DOHH2 (cell line): ENCODE data around the gene ARHGAP29.

ENCODE experiments used
- H3F3A ChIP-seq: fragments of 200-600 bp; sonication (generic), shearing (Covaris generic); 2 replicates; pipeline ENCODE4 v1.6.0; 2016; ENCODE audit warnings: antibody characterized with exemption, mild to moderate bottlenecking; ENCODE audit not compliant: control insufficient read depth, insufficient read depth
- H3K27ac ChIP-seq: fragments of 200-600 bp; sonication (generic); 2 replicates; pipeline ENCODE4 v1.5.1; 2014; ENCODE audit warnings: low read depth, mild to moderate bottlenecking, low read length, moderate library complexity
- H3K27me3 ChIP-seq: fragments of 200-600 bp; sonication (generic); 2 replicates; pipeline ENCODE4 v1.6.1; 2014; ENCODE audit warnings: mild to moderate bottlenecking, low read length, mixed read lengths; ENCODE audit not compliant: control insufficient read depth
- H3K36me3 ChIP-seq: fragments of 200-600 bp; sonication (generic); 2 replicates; pipeline ENCODE4 v1.6.1; 2014; ENCODE audit warnings: mild to moderate bottlenecking, low read length, moderate library complexity, mixed read lengths; ENCODE audit not compliant: control insufficient read depth
- H3K4me1 ChIP-seq: fragments of 200-600 bp; sonication (generic); 2 replicates; pipeline ENCODE4 v1.6.1; 2014; ENCODE audit warnings: mild to moderate bottlenecking, low read length, mixed read lengths; ENCODE audit not compliant: control insufficient read depth
- H3K4me2 ChIP-seq: fragments of 200-600 bp; sonication (generic); 2 replicates; pipeline ENCODE4 v1.6.0; 2014; ENCODE audit warnings: mild to moderate bottlenecking, low read length, moderate library complexity
- H3K4me3 ChIP-seq: fragments of 200-600 bp; sonication (generic); 2 replicates; pipeline ENCODE4 v1.5.1; 2014; ENCODE audit warnings: mild to moderate bottlenecking, low read length, mixed read lengths
- H3K79me2 ChIP-seq: fragments of 200-600 bp; sonication (generic); 2 replicates; pipeline ENCODE4 v1.6.1; 2014; ENCODE audit warnings: mild to moderate bottlenecking, low read length, mixed read lengths; ENCODE audit not compliant: control insufficient read depth
- H3K9me2 ChIP-seq: fragments of 200-600 bp; sonication (generic); replicated peaks from 2 replicates; pipeline ENCODE4 v1.6.1; 2014; ENCODE audit warnings: mild to moderate bottlenecking, low read length, mixed read lengths; ENCODE audit not compliant: control insufficient read depth
- H3K9me3 ChIP-seq: fragments of 200-600 bp; sonication (generic); 2 replicates; pipeline ENCODE4 v1.6.1; 2014; ENCODE audit warnings: antibody characterized with exemption, low read length, mixed read lengths; ENCODE audit not compliant: control insufficient read depth, insufficient read depth
- H4K20me1 ChIP-seq: fragments of 200-600 bp; sonication (generic); 2 replicates; pipeline ENCODE4 v1.6.0; 2014; ENCODE audit warnings: low read depth, mild to moderate bottlenecking, antibody characterized with exemption, low read length, moderate library complexity; ENCODE audit not compliant: control insufficient read depth, insufficient read depth
- CTCF ChIP-seq: fragments of 200-600 bp; sonication (generic); IDR thresholded peaks from one replicate; pipeline ENCODE4 v1.5.1; 2014; ENCODE audit warnings: antibody characterized with exemption, mild to moderate bottlenecking, low read depth, low read length; ENCODE audit not compliant: poor library complexity, severe bottlenecking
- EZH2phosphoT487 ChIP-seq: fragments of 200-600 bp; sonication (generic); IDR thresholded peaks from 2 replicates; pipeline ENCODE4 v1.6.1; 2017; ENCODE audit warnings: borderline replicate concordance, mild to moderate bottlenecking, antibody characterized with exemption, low read length, moderate library complexity, mixed read lengths

ARHGAP29 gene

GRCh38 chr1:94281361-94282142, 44.2 kb upstream of the ARHGAP29 start:
- Histone ChIP-seq H3K27ac (no peak overlapping the region), H3K79me2 (no peaks in the 10 kb centered on the region), H3K9me2 (no peaks in the 10 kb centered on the region), H3K4me1 (no peaks in the 10 kb centered on the region), H3K27me3 (no peaks in the 10 kb centered on the region), H3K4me2 (no peak overlapping the region), H3K36me3 (no peaks in the 10 kb centered on the region), H3F3A (no peaks in the 10 kb centered on the region), H3K4me3 (no peak overlapping the region), H4K20me1 (no peaks in the 10 kb centered on the region), H3K9me3 (no peaks in the 10 kb centered on the region; the same call in 1 of the 2 replicates)
- TF ChIP-seq CTCF: no peak
- no peak for TF ChIP-seq EZH2phosphoT487

- no peaks in the 10 kb centered on the region for H3K36me3 ChIP-seq
- no peaks in the 10 kb centered on the region for H3K9me2 ChIP-seq
- H3K79me2 ChIP-seq: no peaks in the 10 kb centered on the region
- H3K27me3 ChIP-seq: no peaks in the 10 kb centered on the region
- no peak overlapping the region for H3K27ac ChIP-seq
- no peaks in the 10 kb centered on the region for H3F3A ChIP-seq
- H3K4me2 ChIP-seq: no peak overlapping the region
- H3K4me1 ChIP-seq: no peaks in the 10 kb centered on the region
- TF ChIP-seq CTCF (no peak), EZH2phosphoT487 (no peak)
- no peaks in the 10 kb centered on the region; the same call in 1 of the 2 replicates for H3K9me3 ChIP-seq
- H3K4me3 ChIP-seq: no peak overlapping the region
- H4K20me1 ChIP-seq: no peaks in the 10 kb centered on the region
Measured at GRCh38 chr1:94280541-94280940, 43.2 kb upstream of the ARHGAP29 start.

- no peak overlapping the region for H3K4me3 ChIP-seq
- H3K4me2 ChIP-seq: no peak overlapping the region
- H3F3A ChIP-seq: no peaks in the 10 kb centered on the region
- H3K9me2 ChIP-seq: no peaks in the 10 kb centered on the region
- H3K9me3 ChIP-seq: no peaks in the 10 kb centered on the region; the same call in 1 of the 2 replicates
- no peaks in the 10 kb centered on the region for H3K4me1 ChIP-seq
- no peaks in the 10 kb centered on the region for H3K36me3 ChIP-seq
- H3K79me2 ChIP-seq: no peaks in the 10 kb centered on the region
- TF ChIP-seq EZH2phosphoT487 (no peak), CTCF (no peak)
- H4K20me1 ChIP-seq: no peaks in the 10 kb centered on the region
- H3K27ac ChIP-seq: no peak overlapping the region
- no peaks in the 10 kb centered on the region for H3K27me3 ChIP-seq
Measured at GRCh38 chr1:94279462-94279861, 42.1 kb upstream of the ARHGAP29 start.
